Myocyte (in vitro differentiated cells): ENCODE results near the gene TLR9. TPM values are rescaled to one million over a fixed set of nuclear protein-coding genes. Genes with fewer than 3 reads are reported as not detected.
A peak's percentile ranks its signal among the peaks of the same experiment; 100 is the strongest.

Experiments
- DNase-seq: peaks from one replicate; pipeline ENCODE4 v3.0.0-alpha.2; 2012; ENCODE audit warnings: low read depth
- microRNA counts: library from miRNA; unstranded; fragments of <30 nt; microRNA quantifications from one replicate; lab custom pipeline; 2016
- microRNA-seq: library from miRNA; unstranded; fragments of <30 nt; microRNA quantifications from one replicate; pipeline ENCODE4, GENCODE V29; 2016
- total RNA-seq: library from RNA; depleted of rRNA; stranded (reverse); fragments of >200 nt; gene quantifications from 2 replicates; pipeline ENCODE4 v1.2.3, GENCODE V29; 2014

The TLR9 gene
- total RNA-seq, 1 donor from 2014 or later = 0.05 TPM

DNA sequence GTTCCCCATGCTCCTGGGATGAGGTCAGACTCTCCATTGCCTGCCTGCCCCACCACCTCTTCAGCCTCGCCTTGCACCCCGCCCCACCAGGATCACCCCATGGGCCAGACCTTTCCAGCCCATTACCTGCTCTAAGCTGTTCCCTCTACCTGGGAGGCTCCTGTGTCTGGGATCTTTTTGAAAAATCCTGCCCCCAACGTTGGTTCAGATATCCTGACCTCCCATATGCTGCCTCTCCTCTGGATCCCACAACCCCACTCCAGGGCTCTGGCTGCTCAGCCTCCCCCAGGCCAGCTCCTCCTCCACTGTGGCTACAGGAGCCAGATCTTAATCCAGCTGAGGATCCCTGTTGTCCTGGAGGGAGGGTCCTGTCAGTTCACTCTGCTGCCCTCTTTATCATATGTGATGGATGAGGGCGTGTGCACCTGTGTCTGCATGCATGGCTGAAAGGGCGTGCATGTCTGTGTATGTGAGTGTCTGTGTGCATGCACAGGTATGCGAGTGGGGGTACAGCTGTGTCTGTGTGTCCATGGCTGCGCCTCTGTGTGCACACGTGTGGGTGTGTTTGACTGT lies 49.2 kb downstream of the TLR9 start:
- no peak for DNase-seq

DNA sequence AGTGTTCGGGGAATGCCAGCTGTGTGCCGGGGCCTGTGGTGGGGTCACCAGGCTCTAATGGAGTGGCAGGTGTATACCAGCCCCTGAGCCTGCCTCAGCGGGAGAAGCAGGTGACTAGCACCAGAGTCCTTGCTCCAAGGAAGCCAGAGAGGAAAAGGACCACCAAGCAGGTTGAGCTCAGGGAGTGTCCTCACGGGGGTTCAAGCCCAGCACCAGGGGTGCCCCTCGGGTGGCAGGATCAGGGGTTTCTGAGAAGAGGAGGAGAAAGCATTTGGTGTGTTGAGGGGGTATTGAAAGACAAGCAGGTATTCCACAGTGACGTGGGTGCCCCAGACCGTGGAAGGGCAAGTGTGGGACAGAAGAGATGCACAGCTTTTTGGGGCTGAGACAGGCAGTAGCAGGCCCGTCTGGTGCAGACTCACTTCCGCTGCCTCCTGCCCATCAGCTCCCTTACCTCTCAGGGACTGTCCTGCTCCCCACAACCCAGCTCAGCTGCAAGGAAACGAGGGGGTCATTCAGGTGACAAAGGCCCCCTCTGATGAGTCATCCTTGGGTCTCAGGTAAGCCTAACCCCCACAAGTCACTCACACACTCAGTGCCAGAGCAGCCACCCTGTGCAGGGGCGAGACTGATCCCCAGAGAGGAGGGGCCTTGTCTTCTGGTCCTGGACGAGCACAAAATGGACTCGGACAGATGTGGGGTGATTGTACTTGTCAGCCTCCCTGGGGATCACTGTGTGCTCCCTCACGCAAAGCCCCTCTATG lies 49.8 kb downstream of the TLR9 start:
- no peak for DNase-seq

DNA sequence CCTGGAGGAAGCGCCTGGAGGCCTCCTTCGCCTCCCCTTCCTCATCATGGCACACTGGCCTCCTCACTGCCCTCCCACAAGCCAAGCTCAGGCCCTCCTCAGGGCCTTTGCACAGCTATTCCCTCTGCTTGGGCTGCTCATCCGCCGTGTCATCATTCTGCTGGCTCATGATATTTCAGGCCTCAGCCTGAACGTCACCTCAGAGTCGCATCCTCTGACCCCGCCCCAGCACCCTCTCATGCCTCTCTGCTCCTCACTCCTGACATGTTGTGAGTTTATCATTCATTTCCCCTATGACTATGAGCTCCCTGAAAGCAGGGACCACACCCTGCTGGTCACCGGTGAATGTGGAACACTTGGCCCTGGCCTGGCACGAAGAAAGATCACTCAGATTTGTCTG lies 50.5 kb downstream of the TLR9 start:
- DNase-seq = no peak

- DNase-seq = no peak
These were observed 52.3 kb downstream of the TLR9 start for GRCh38 chr3:52173101-52173500.

GRCh38 chr3:52172262-52172757 lies 53.1 kb downstream of the TLR9 start:
- DNase-seq = no peak

GRCh38 chr3:52171514-52172261 lies 53.8 kb downstream of the TLR9 start:
- no peak for DNase-seq

MicroRNAs encoded within 50 kb of the gene (microRNA counts, 767-probe panel; counts per million panel counts)
- microRNA hsa-let-7g-5p (lab: Ali Mortazavi, UCI) = 15,736 counts per million, percentile 89 among the panel's probes with 10 or more counts

Small RNA genes lying within 50 kb of the gene (microRNA-seq; reads per million reads assigned to microRNA genes)
- 39,800 reads per million, percentile 98 among the genes with 10 or more reads in this experiment for gene MIRLET7G

Other genes starting within 250 kb of the TLR9 start
- 44.5 and 52.9 TPM in 2 replicates for gene ACY1, start 242.1 kb downstream of the TLR9 start, total RNA-seq
- gene RPL29, start 229.8 kb downstream of the TLR9 start, total RNA-seq = 1,456 and 1,610 TPM in 2 replicates
- 8.9 and 12.3 TPM in 2 replicates for gene DUSP7, start 169.1 kb downstream of the TLR9 start, total RNA-seq
- gene POC1A, start 71.2 kb downstream of the TLR9 start, total RNA-seq = 1.2 and 1.3 TPM in 2 replicates
- gene ALAS1, start 27.5 kb downstream of the TLR9 start, total RNA-seq = 59.7 and 83.9 TPM in 2 replicates
- 24.3 and 67.9 TPM in 2 replicates for gene TWF2, start 13.5 kb upstream of the TLR9 start, total RNA-seq
- gene PPM1M, start 20.1 kb upstream of the TLR9 start, total RNA-seq = 5.5 and 7.3 TPM in 2 replicates
- gene WDR82, start 53.0 kb upstream of the TLR9 start, total RNA-seq = 49.5 and 58.6 TPM in 2 replicates
- 6.3 and 7.8 TPM in 2 replicates for gene GLYCTK, start 62.2 kb upstream of the TLR9 start, total RNA-seq
- gene DNAH1, start 90.7 kb upstream of the TLR9 start, total RNA-seq = 1.9 and 3.8 TPM in 2 replicates
- 70.9 and 96.7 TPM in 2 replicates for gene BAP1, start 184.4 kb upstream of the TLR9 start, total RNA-seq
- gene PHF7, start 185.0 kb upstream of the TLR9 start, total RNA-seq = 7.9 and 15.4 TPM in 2 replicates
- 0.68 and 1.9 TPM in 2 replicates for gene SEMA3G, start 219.5 kb upstream of the TLR9 start, total RNA-seq
- gene TNNC1, start 228.4 kb upstream of the TLR9 start, total RNA-seq = 3,730 and 3,876 TPM in 2 replicates
- gene NISCH, start 230.0 kb upstream of the TLR9 start, total RNA-seq = 63.9 and 93.0 TPM in 2 replicates